A673 (cell line): ENCODE results near the gene CDK2AP2. TPM values are rescaled to one million over a fixed set of nuclear protein-coding genes. Genes with fewer than 3 reads are reported as not detected.

Experiments
- BruUV-seq: library from RNA; stranded (reverse); fragments of 400-500 nt; replicated peaks from 2 replicates; lab custom pipeline; 2021; lab: Mats Ljungman, UMichigan
- CTCF ChIA-PET: fragments of 300-600 bp; sonication (Branson Sonifier 250); formaldehyde crosslinking; loops from one replicate; lab custom pipeline; 2022; ENCODE audit warnings: antibody characterized with exemption; lab: Charles Lee
- POLR2A ChIA-PET: fragments of 300-600 bp; sonication (Branson Sonifier 250); formaldehyde crosslinking; loops from one replicate; lab custom pipeline; 2022; ENCODE audit warnings: antibody characterized with exemption; ENCODE audit not compliant: low non-redundant PET; lab: Charles Lee
- DNase-seq: peaks from one replicate; pipeline ENCODE4 v3.0.0-alpha.2; 2015; ENCODE audit warnings: low spot score
- H3K27ac ChIP-seq: fragments of 200-600 bp; sonication (generic); 2 replicates; pipeline ENCODE4 v1.5.1; 2016; ENCODE audit warnings: mixed run types, low read depth, mild to moderate bottlenecking, mixed read lengths, antibody characterized with exemption, low read length; ENCODE audit not compliant: poor library complexity, severe bottlenecking
- H3K27me3 ChIP-seq: fragments of 200-600 bp; sonication (generic); replicated peaks from 2 replicates; pipeline ENCODE4 v1.6.1; 2017; ENCODE audit warnings: mixed run types, low read depth, mild to moderate bottlenecking, mixed read lengths, antibody characterized with exemption, low read length; ENCODE audit not compliant: insufficient read depth, poor library complexity
- H3K36me3 ChIP-seq: fragments of 200-600 bp; sonication (generic); 2 replicates; pipeline ENCODE4 v1.6.1; 2016; ENCODE audit warnings: mixed run types, mild to moderate bottlenecking, mixed read lengths, antibody characterized with exemption, low read length; ENCODE audit not compliant: insufficient read depth, poor library complexity, severe bottlenecking
- H3K4me1 ChIP-seq: fragments of 200-600 bp; sonication (generic); 2 replicates; pipeline ENCODE4 v1.6.1; 2017; ENCODE audit warnings: mixed run types, mild to moderate bottlenecking, mixed read lengths, antibody characterized with exemption, low read length; ENCODE audit not compliant: insufficient read depth, poor library complexity, severe bottlenecking
- H3K4me3 ChIP-seq: fragments of 200-600 bp; sonication (generic); 2 replicates; pipeline ENCODE4 v1.5.1; 2016; ENCODE audit warnings: low read depth, mixed run types, mild to moderate bottlenecking, mixed read lengths, low read length; ENCODE audit not compliant: poor library complexity, severe bottlenecking
- H3K9me3 ChIP-seq: fragments of 200-600 bp; sonication (generic); 2 replicates; pipeline ENCODE4 v1.6.1; 2016; ENCODE audit warnings: mixed run types, low read depth, mild to moderate bottlenecking, mixed read lengths, antibody characterized with exemption, low read length; ENCODE audit not compliant: poor library complexity, severe bottlenecking
- EZH2 ChIP-seq: fragments of 200-600 bp; sonication (generic); IDR thresholded peaks from 2 replicates; pipeline ENCODE4 v1.6.1; 2017; ENCODE audit warnings: borderline replicate concordance, low read depth, mild to moderate bottlenecking, mixed read lengths, antibody characterized with exemption, low read length; ENCODE audit not compliant: poor library complexity, severe bottlenecking
- intact Hi-C: fragments of 100-400 bp; cut with micrococcal nuclease; formaldehyde crosslinking; loops from one replicate; pipeline ENCODE4 v1.10.0; 2022; ENCODE audit not compliant: unreplicated experiment
- total RNA-seq: library from RNA; stranded (reverse); gene quantifications from 2 replicates; pipeline ENCODE4 v1.2.3, GENCODE V29; 2021
- TF ChIP-seq, protein P1 (sequence below): fragments of 300-800, 200-600 bp; sonication (generic); conservative IDR thresholded peaks from 2 replicates; pipeline ENCODE4 v1.5.1; 2017; ENCODE audit warnings: low read depth, mild to moderate bottlenecking, antibody characterized with exemption, low read length, moderate library complexity, mixed read lengths

Gene CDK2AP2
- total RNA-seq, 1 experiment from 2014 or later: 48.1 TPM

DNA sequence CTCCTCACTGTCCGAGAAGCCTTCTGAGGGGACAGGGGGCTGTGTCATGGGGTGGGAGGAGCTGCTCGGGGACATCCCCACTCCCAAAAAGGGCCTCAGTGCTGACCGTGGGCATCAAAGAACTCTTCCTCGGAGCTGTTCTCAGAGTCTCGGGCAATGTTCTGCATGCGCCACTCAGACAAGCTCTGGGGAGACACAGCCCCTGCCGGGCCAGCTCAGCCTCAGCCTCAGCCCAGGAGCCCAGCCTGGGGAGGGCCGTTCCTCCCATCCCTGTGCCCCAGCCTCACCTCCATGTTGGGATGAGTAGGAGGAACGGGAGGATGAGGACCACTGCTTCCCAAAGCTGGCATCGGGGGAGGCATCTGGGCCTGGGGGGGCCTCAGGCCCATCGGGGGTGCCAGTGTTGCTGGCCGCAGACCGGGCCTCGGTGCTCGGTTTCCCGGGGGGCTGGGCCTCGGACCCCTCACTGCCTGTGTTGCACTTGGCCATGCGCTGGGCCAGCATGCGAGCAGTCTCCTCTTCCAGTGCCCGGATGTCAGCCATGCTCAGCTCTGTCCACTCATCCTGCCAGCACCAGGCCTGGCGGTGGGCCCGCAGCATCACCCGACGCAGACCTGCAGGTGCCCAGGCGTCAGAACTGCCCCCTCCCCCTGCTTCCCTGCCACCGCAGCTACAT lies 8.0 kb downstream of the CDK2AP2 start:
- no peaks in the 10 kb centered on the region for H3K9me3 ChIP-seq
- TF ChIP-seq EZH2: no peak
- TF ChIP-seq, protein P1, sequence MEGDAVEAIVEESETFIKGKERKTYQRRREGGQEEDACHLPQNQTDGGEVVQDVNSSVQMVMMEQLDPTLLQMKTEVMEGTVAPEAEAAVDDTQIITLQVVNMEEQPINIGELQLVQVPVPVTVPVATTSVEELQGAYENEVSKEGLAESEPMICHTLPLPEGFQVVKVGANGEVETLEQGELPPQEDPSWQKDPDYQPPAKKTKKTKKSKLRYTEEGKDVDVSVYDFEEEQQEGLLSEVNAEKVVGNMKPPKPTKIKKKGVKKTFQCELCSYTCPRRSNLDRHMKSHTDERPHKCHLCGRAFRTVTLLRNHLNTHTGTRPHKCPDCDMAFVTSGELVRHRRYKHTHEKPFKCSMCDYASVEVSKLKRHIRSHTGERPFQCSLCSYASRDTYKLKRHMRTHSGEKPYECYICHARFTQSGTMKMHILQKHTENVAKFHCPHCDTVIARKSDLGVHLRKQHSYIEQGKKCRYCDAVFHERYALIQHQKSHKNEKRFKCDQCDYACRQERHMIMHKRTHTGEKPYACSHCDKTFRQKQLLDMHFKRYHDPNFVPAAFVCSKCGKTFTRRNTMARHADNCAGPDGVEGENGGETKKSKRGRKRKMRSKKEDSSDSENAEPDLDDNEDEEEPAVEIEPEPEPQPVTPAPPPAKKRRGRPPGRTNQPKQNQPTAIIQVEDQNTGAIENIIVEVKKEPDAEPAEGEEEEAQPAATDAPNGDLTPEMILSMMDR: no peak
- no peak overlapping the region for H3K4me3 ChIP-seq
- BruUV-seq: no TSS peak
- intact Hi-C loops: no loop called here
- H3K27me3 ChIP-seq: no peaks in the 10 kb centered on the region
- ChIA-PET POLR2A (no interaction called here), CTCF (no interaction called here)
- H3K4me1 ChIP-seq: peaks cover 19% of the 10 kb centered on the region
- H3K36me3 ChIP-seq: peaks cover 12% of the 10 kb centered on the region
- DNase-seq: no peak
- no peak overlapping the region for H3K27ac ChIP-seq

DNA sequence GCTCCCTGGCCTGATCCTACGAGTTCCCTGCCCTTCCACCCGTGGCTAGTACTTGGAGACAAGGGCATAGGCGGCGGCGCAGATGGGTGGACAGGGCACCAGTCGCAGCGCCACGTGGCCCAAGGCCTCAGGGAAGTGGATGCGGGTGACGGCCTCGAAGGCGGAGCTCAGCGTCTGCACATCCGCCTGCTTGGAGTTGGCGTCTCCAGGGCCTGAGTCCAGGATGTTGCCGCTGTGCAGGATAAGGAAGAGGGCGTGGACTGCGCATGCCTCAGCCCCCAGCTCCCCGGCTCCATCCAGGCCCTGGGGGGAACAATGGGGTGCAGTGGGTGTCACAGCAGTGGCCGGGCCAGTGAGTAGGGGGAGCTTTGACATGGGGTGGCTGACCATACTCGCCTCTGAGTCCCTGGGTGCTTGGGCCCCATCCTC lies 9.4 kb downstream of the CDK2AP2 start:
- H3K27me3 ChIP-seq: no peaks in the 10 kb centered on the region
- H3K4me3 ChIP-seq: no peak overlapping the region
- CTCF ChIA-PET: no interaction called here
- peaks cover 13% of the 10 kb centered on the region for H3K4me1 ChIP-seq
- intact Hi-C loops: no loop called here
- H3K27ac ChIP-seq: no peak overlapping the region
- no peak for DNase-seq
- peaks cover 16% of the 10 kb centered on the region for H3K36me3 ChIP-seq
- BruUV-seq: no TSS peak
- TF ChIP-seq, protein P1: no peak
- TF ChIP-seq EZH2: no peak
- POLR2A ChIA-PET: no interaction called here
- H3K9me3 ChIP-seq: no peaks in the 10 kb centered on the region

DNA sequence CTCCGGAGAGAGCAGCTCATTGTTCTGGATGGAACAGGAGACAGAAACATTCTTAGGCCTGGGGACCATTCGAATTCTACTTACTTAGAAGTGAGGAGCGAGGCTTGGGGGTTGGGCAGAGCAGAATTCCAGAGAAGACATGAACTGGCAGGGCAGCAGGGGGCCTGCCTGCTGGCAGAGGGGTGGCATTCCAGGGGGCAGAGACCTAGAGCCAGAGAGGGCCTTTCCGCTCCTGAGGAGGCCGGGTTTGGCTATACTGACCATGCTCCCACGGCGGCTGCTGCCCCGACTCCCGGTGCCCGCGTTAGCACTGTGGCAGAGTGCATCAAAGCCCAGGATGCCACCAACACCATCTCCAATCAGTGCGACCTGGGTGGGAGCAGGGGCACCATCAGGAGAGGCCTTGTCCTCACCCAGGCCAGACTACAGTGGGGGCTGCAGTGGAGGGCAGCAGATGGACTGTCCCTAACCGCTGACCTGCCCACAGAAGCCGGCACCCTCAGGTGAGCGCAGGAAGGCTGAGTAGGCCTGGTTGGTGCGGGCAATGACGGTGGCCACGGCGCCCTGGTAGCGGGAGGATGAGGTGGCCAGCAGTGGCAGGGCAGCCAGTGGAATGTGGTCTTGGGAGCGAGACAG lies 10.2 kb downstream of the CDK2AP2 start:
- TF ChIP-seq, protein P1: no peak
- TF ChIP-seq EZH2: no peak
- intact Hi-C loops: no loop called here
- H3K9me3 ChIP-seq: no peaks in the 10 kb centered on the region
- peaks cover 24% of the 10 kb centered on the region for H3K36me3 ChIP-seq
- no peaks in the 10 kb centered on the region for H3K27me3 ChIP-seq
- CTCF ChIA-PET: no interaction called here
- no TSS peak for BruUV-seq
- DNase-seq: no peak
- peaks cover 11% of the 10 kb centered on the region for H3K4me1 ChIP-seq
- no peak overlapping the region for H3K27ac ChIP-seq
- POLR2A ChIA-PET: no interaction called here
- no peak overlapping the region for H3K4me3 ChIP-seq
